ENCODE data around the gene ADRA2B. TPM values are rescaled to one million over a fixed set of nuclear protein-coding genes. Genes with fewer than 3 reads are reported as not detected.

ADRA2B gene
- polyA plus RNA-seq, 3 donors, result 1.6 TPM; not detected in 2

DNA sequence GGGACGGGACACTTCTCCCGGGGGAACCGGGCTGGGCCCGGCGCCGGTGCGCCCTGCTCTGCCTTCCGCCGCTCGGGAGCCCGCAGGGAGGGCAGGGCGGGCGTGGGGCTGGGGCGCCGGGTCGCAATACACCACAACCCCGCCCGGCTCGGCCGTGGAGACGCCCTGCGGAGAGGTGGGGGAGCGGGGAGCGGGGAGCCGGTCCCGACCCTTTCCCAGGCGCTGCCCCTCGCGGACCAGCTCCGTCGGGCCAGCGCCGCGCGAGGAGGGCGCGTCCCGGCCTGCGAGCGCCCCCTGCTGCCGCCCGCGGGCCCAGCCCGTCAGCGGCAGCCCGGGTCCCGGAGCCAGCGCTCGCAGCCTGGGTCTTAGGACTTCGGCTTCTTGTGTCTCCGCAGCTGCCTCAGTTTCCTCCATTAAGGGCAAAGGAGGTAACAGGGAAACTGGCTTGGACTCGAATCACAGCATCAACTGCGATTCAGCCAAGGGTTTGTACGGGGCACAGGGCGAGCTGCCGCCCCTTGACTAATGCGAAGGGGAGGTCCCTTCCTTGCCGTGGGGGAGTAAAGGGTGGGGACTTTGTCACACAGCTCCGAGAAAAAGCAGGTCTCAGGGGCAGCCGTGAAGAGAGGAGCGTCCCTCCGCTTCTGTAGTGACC, 635 bp upstream of the ADRA2B start:
- TF ChIP-seq, protein P1, sequence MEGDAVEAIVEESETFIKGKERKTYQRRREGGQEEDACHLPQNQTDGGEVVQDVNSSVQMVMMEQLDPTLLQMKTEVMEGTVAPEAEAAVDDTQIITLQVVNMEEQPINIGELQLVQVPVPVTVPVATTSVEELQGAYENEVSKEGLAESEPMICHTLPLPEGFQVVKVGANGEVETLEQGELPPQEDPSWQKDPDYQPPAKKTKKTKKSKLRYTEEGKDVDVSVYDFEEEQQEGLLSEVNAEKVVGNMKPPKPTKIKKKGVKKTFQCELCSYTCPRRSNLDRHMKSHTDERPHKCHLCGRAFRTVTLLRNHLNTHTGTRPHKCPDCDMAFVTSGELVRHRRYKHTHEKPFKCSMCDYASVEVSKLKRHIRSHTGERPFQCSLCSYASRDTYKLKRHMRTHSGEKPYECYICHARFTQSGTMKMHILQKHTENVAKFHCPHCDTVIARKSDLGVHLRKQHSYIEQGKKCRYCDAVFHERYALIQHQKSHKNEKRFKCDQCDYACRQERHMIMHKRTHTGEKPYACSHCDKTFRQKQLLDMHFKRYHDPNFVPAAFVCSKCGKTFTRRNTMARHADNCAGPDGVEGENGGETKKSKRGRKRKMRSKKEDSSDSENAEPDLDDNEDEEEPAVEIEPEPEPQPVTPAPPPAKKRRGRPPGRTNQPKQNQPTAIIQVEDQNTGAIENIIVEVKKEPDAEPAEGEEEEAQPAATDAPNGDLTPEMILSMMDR (IDR thresholded peaks at IDR 0.05), result peak; percentile 95
- peaks cover 3 to 18% of the 10 kb centered on the region in 2 donors for H3K4me1 ChIP-seq (ENCODE audit: control insufficient read depth in 1 of 2, insufficient read depth in 2 of 2, low read length in 2 of 2)
- H3K4me1 Mint-ChIP-seq, result peaks cover 19% of the 10 kb centered on the region
- H3K9ac ChIP-seq (ENCODE audit: insufficient read depth, low read length, poor library complexity, severe bottlenecking), result peak overlapping the region; percentile 49
- no peaks in the 10 kb centered on the region for H3K36me3 ChIP-seq (replicated peaks in 1 of 2; ENCODE audit: control insufficient read depth in 1 of 2, insufficient read depth in 2 of 2, low read length in 2 of 2)
- DNase-seq, result peak; percentile 23 to 59 (median 54)
- H3K9me3 Mint-ChIP-seq, result peaks cover 2 to 10% (median 8%) of the 10 kb centered on the region in 7 donors
- H3K27ac ChIP-seq (ENCODE audit: low read depth in 1 of 2, low read length in 2 of 2), result no peak overlapping the region
- peaks cover 5 to 45% of the 10 kb centered on the region in 2 donors for H3K27me3 ChIP-seq (ENCODE audit: control insufficient read depth in 2 of 2, insufficient read depth in 2 of 2, low read length in 2 of 2)
- no peaks in the 10 kb centered on the region for H3K9me3 ChIP-seq (replicated peaks in 1 of 2; ENCODE audit: control insufficient read depth in 1 of 2, insufficient read depth in 1 of 2, low read length in 2 of 2)
- H3K36me3 Mint-ChIP-seq, result peaks cover 3 to 7% of the 10 kb centered on the region in 2 donors
- H3K4me3 Mint-ChIP-seq, result peak overlapping the region in 1 of 2 donors; percentile 73
- no peaks in the 10 kb centered on the region for H4K20me1 ChIP-seq (ENCODE audit: insufficient read depth, low read length)
- peaks cover 37 to 70% (median 40%) of the 10 kb centered on the region in 3 donors for H3K27me3 Mint-ChIP-seq (ENCODE audit: low read depth in 3 of 3)
- H3K4me3 ChIP-seq (replicated peaks in 1 of 3; ENCODE audit: low read depth in 2 of 3, low read length in 3 of 3), result peak overlapping the region in 2 of 3 experiments; percentile 27 to 71
- no peak overlapping the region for H3K27ac Mint-ChIP-seq
- peak overlapping the region; percentile 67 for H2AFZ ChIP-seq (ENCODE audit: insufficient read depth, low read depth, low read length, poor library complexity, severe bottlenecking)
- intact Hi-C loops (cut with micrococcal nuclease), result loop anchor here in 1 of 2 donors (10.0 kb wide), 2 partner anchors 58 to 92 kb away; no protein-coding TSS in a partner anchor
- WGBS (ENCODE audit: insufficient coverage), result 0% methylated on average over 52 of the region's 62 CpGs
- H3K79me2 ChIP-seq (ENCODE audit: insufficient read depth, low read length), result no peaks in the 10 kb centered on the region
- H3K4me2 ChIP-seq (replicated peaks; ENCODE audit: extremely low read depth, low read length, poor library complexity, severe bottlenecking), result peak overlapping the region; percentile 83

DNA sequence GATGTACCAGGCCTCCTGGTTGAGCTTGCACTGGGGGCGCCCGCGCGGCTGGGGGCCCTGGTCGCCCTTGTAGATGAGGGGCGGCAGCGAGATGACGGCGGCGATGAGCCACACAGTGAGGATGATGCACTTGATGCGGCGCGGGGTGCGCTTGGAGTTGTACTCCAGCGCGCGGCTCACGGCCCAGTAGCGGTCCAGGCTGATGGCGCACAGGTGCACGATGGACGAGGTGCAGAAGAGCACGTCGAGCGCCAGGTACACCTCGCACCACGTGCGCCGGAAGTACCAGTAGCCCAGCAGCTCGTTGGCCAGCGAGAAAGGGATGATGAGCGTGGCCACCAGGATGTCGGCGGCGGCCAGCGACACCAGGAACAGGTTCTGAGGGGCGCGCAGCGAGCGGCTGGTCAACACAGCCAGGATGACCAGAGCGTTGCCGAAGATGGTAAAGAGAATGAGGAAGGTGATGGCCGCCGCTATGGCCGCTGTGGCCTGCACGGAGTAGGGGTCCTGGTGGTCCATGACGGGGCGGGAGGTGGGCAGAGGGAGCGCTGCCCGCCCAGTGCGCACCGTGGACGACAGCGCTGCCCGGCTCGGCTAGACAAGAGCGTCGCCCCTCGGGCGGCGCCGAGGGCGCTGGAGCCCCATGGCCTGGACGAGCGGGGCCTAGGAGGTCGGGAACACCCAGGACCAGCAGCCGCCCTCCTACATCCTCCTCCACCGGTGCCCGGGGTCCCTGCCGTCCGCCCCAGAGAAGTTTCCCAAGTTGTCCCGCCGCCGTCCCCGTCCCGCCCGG, 544 bp downstream of the ADRA2B start:
- Histone ChIP-seq H3K36me3 (replicated peaks in 1 of 2; ENCODE audit: control insufficient read depth in 1 of 2, insufficient read depth in 2 of 2, low read length in 2 of 2) (no peaks in the 10 kb centered on the region), H3K4me2 (replicated peaks; ENCODE audit: extremely low read depth, low read length, poor library complexity, severe bottlenecking) (peak overlapping the region; percentile 83), H2AFZ (ENCODE audit: insufficient read depth, low read depth, low read length, poor library complexity, severe bottlenecking) (peak overlapping the region; percentile 67), H3K27me3 (ENCODE audit: control insufficient read depth in 2 of 2, insufficient read depth in 2 of 2, low read length in 2 of 2) (peaks cover 5 to 45% of the 10 kb centered on the region in 2 donors), H3K4me3 (replicated peaks in 1 of 3; ENCODE audit: low read depth in 2 of 3, low read length in 3 of 3) (peak overlapping the region in 1 of 3 experiments; percentile 71), H3K27ac (ENCODE audit: low read depth in 1 of 2, low read length in 2 of 2) (no peak overlapping the region), H3K9me3 (replicated peaks in 1 of 2; ENCODE audit: control insufficient read depth in 1 of 2, insufficient read depth in 1 of 2, low read length in 2 of 2) (no peaks in the 10 kb centered on the region), H3K79me2 (ENCODE audit: insufficient read depth, low read length) (no peaks in the 10 kb centered on the region), H4K20me1 (ENCODE audit: insufficient read depth, low read length) (no peaks in the 10 kb centered on the region), H3K9ac (ENCODE audit: insufficient read depth, low read length, poor library complexity, severe bottlenecking) (peak overlapping the region; percentile 49), H3K4me1 (ENCODE audit: control insufficient read depth in 1 of 2, insufficient read depth in 2 of 2, low read length in 2 of 2) (peaks cover 3 to 18% of the 10 kb centered on the region in 2 donors)
- Mint-ChIP-seq H3K4me1 (peaks cover 19% of the 10 kb centered on the region), H3K27ac (no peak overlapping the region), H3K27me3 (ENCODE audit: low read depth in 3 of 3) (peaks cover 33 to 62% (median 38%) of the 10 kb centered on the region in 3 donors), H3K36me3 (peaks cover 3 to 7% of the 10 kb centered on the region in 2 donors), H3K4me3 (peak overlapping the region; percentile 61 to 90), H3K9me3 (peaks cover 2 to 10% (median 7%) of the 10 kb centered on the region in 7 donors)
- no peak for DNase-seq
- TF ChIP-seq, protein P1 (IDR thresholded peaks at IDR 0.05), result no peak
- WGBS (ENCODE audit: insufficient coverage), result 38% methylated on average over 76 of the region's 77 CpGs
- intact Hi-C loops (cut with micrococcal nuclease), result loop anchor here in 1 of 2 donors (10.0 kb wide), 2 partner anchors 59 to 91 kb away; no protein-coding TSS in a partner anchor

Data from CD14-positive monocyte (primary cell).